HEK293 (cell line): ENCODE results near the gene SYNGAP1.

Experiments
- ATF2 ChIP-seq: fragments of 450-650 bp; formaldehyde crosslinking; IDR thresholded peaks from 2 replicates; pipeline ENCODE4 v1.5.1; 2016; ENCODE audit warnings: missing biosample characterization, missing genetic modification characterization, low read depth
- HOXA7 ChIP-seq: sonication (generic); formaldehyde crosslinking; IDR thresholded peaks from 2 replicates; pipeline ENCODE4 v1.8.1; 2022; ENCODE audit warnings: missing genetic modification reagents, borderline replicate concordance
- ZNF138 ChIP-seq: fragments of 450-650 bp; formaldehyde crosslinking; IDR thresholded peaks from 2 replicates; pipeline ENCODE4 v1.5.1; 2016; ENCODE audit warnings: missing biosample characterization, missing genetic modification characterization, borderline replicate concordance
- ZNF585B ChIP-seq: fragments of 450-650 bp; formaldehyde crosslinking; IDR thresholded peaks from 2 replicates; pipeline ENCODE4 v1.5.1; 2016; ENCODE audit warnings: missing biosample characterization, missing genetic modification characterization
- TF ChIP-seq, protein P1 (sequence below): fragments of 450-650 bp; formaldehyde crosslinking; IDR thresholded peaks from 2 replicates; pipeline ENCODE4 v1.5.1; 2016; ENCODE audit warnings: missing biosample characterization, missing genetic modification characterization

DNA sequence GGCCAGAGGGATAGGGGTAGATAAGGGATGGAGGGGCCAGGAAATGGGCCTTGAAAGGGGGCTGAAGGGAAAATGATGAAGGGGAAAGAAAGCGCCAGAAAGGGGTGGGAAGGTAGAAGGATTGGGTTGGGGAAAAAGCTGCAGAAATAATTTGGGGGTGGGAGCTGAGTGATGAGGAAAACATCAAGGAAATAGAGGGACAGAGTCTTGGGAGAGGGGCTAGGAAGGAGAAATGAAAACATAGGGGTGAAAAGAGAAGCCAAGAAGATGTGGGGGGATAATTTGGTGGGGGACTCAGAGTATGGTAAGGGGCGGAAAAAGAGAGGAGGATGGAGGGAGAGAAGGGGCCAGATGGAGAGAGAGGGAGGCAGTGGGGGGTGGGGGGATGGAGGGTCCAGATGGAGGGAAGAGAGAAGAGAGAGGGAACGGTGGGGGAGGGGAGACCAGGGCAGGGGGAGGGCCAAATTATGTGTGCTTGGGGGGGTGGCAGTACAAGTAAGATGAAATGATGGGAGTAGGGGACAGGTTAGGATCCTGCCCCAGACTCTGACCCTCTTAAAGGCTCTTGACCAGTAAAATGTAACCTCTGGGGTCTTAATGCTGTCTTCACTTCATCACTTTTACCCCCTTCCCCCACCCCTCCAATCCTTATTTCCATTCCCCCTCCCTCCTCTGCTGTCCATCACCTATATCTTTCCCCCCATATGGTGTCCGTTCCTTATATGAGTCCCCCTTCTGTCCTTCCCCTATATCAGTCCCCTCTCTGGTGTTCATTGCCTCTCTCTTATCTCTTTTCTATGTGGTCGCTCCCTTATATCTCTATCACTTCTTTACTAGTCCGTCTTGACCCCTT lies 852 bp downstream of the SYNGAP1 start:
- TF ChIP-seq, protein P1, sequence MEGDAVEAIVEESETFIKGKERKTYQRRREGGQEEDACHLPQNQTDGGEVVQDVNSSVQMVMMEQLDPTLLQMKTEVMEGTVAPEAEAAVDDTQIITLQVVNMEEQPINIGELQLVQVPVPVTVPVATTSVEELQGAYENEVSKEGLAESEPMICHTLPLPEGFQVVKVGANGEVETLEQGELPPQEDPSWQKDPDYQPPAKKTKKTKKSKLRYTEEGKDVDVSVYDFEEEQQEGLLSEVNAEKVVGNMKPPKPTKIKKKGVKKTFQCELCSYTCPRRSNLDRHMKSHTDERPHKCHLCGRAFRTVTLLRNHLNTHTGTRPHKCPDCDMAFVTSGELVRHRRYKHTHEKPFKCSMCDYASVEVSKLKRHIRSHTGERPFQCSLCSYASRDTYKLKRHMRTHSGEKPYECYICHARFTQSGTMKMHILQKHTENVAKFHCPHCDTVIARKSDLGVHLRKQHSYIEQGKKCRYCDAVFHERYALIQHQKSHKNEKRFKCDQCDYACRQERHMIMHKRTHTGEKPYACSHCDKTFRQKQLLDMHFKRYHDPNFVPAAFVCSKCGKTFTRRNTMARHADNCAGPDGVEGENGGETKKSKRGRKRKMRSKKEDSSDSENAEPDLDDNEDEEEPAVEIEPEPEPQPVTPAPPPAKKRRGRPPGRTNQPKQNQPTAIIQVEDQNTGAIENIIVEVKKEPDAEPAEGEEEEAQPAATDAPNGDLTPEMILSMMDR (tag by site-specific recombination) = no peak
- TF ChIP-seq HOXA7 (CRISPR knock-in tag) (no peak), ZNF585B (tag by site-specific recombination) (no peak), ZNF138 (tag by site-specific recombination) (no peak), ATF2 (tag by site-specific recombination) (no peak)
